HG02759 (cell line): Measurements from ENCODE around the gene MAP3K14.

Source experiments
- ATAC-seq: cut with Tn5 transposase; IDR thresholded peaks from one replicate; pipeline ENCODE4 v1.9.1; 2021; ENCODE audit warnings: mild to moderate bottlenecking, moderate library complexity; ENCODE audit not compliant: unreplicated experiment

Gene MAP3K14

GRCh38 chr17:45317111-45317928 is 500 bp upstream of the MAP3K14 start:
- ATAC-seq, result peak; percentile 70

- ATAC-seq, result no peak
Observed at GRCh38 chr17:45315648-45316433, 979 bp downstream of the MAP3K14 start.

GRCh38 chr17:45314741-45315647 is 1.8 kb downstream of the MAP3K14 start:
- no peak for ATAC-seq

- ATAC-seq, result no peak
Observed at GRCh38 chr17:45313996-45314740, 2.7 kb downstream of the MAP3K14 start.

- no peak for ATAC-seq
Observed at GRCh38 chr17:45313421-45313771, 3.4 kb downstream of the MAP3K14 start.

GRCh38 chr17:45312477-45313420 is 4.1 kb downstream of the MAP3K14 start:
- ATAC-seq, result no peak

GRCh38 chr17:45311760-45312476 is 4.9 kb downstream of the MAP3K14 start:
- peak; percentile 18 for ATAC-seq

GRCh38 chr17:45311401-45311759 is 5.4 kb downstream of the MAP3K14 start:
- no peak for ATAC-seq

GRCh38 chr17:45310380-45311324 is 6.2 kb downstream of the MAP3K14 start:
- ATAC-seq, result no peak

- ATAC-seq, result no peak
Observed at GRCh38 chr17:45309400-45309799, 7.4 kb downstream of the MAP3K14 start.

- no peak for ATAC-seq
Observed at GRCh38 chr17:45308840-45309239, 8.0 kb downstream of the MAP3K14 start.

GRCh38 chr17:45308016-45308365 is 8.8 kb downstream of the MAP3K14 start:
- ATAC-seq, result no peak

- ATAC-seq, result peak; percentile 33
Observed at GRCh38 chr17:45307290-45308015, 9.4 kb downstream of the MAP3K14 start.

- ATAC-seq, result no peak
Observed at GRCh38 chr17:45306623-45307022, 10.2 kb downstream of the MAP3K14 start.

GRCh38 chr17:45306094-45306493 is 10.7 kb downstream of the MAP3K14 start:
- ATAC-seq, result no peak

GRCh38 chr17:45305530-45306087 is 11.2 kb downstream of the MAP3K14 start:
- no peak for ATAC-seq
